Measurements from ENCODE around the gene AFF4.

AFF4 gene

GRCh38 chr5:132883261-132883834 is 80.1 kb downstream of the AFF4 start:
- H3K36me3 ChIP-seq (ENCODE audit: control insufficient read depth, insufficient read depth, low read length), result peaks cover 7% of the 10 kb centered on the region
- H3K4me3 ChIP-seq (ENCODE audit: low read depth, low read length), result no peak overlapping the region
- H3K4me1 ChIP-seq (ENCODE audit: control insufficient read depth, insufficient read depth, low read length), result no peaks in the 10 kb centered on the region
- H3K9ac ChIP-seq (ENCODE audit: low read depth, low read length), result no peak overlapping the region
- no peaks in the 10 kb centered on the region for H3K9me3 ChIP-seq (ENCODE audit: control insufficient read depth, insufficient read depth, low read length)
- H3K27me3 ChIP-seq (ENCODE audit: control insufficient read depth, insufficient read depth, low read length), result no peaks in the 10 kb centered on the region

DNA sequence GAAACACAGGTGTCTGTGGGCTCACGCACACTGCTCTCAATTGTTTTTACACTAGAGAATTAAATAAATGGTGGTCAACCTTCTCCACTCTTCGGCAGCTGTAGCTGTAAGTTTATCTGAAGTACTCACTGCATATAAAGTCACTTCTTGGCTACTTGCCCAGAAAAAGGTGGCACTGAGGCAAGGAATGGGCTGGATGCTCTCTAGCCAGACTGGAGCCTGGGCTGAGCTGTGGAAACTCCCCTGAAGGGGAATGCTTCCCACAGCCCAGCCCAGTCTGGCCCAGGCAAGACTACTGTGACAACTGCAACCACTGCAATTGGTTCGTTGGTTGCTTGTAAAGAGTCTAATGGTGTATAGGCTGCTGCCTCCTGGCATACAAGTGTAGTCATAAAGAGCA is 85.5 kb downstream of the AFF4 start:
- H3K27me3 ChIP-seq (ENCODE audit: control insufficient read depth, insufficient read depth, low read length), result no peaks in the 10 kb centered on the region
- no peak overlapping the region for H3K9ac ChIP-seq (ENCODE audit: low read depth, low read length)
- H3K9me3 ChIP-seq (ENCODE audit: control insufficient read depth, insufficient read depth, low read length), result no peaks in the 10 kb centered on the region
- no peak overlapping the region for H3K4me3 ChIP-seq (ENCODE audit: low read depth, low read length)
- H3K36me3 ChIP-seq (ENCODE audit: control insufficient read depth, insufficient read depth, low read length), result no peaks in the 10 kb centered on the region
- no peaks in the 10 kb centered on the region for H3K4me1 ChIP-seq (ENCODE audit: control insufficient read depth, insufficient read depth, low read length)

DNA sequence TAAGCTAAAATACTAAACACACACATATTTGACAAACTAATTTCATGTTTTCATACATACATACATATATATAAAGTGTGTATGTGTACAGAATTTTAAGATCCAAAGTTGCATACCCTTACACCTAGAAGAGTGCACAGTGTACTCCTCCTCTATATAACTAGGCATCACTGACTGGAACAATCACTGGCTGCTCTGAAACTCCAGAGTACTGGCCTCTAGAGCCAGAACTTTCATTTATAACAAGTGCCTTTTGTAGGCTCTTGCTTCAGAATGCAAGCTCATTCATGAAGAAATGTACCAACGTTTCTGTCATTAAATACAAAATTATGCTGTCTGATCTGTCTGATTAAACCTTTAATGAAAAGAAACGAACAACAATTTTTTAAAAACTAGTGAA is 86.0 kb downstream of the AFF4 start:
- Histone ChIP-seq H3K9ac (ENCODE audit: low read depth, low read length) (no peak overlapping the region), H3K9me3 (ENCODE audit: control insufficient read depth, insufficient read depth, low read length) (no peaks in the 10 kb centered on the region), H3K4me1 (ENCODE audit: control insufficient read depth, insufficient read depth, low read length) (no peaks in the 10 kb centered on the region), H3K27me3 (ENCODE audit: control insufficient read depth, insufficient read depth, low read length) (no peaks in the 10 kb centered on the region), H3K36me3 (ENCODE audit: control insufficient read depth, insufficient read depth, low read length) (no peaks in the 10 kb centered on the region), H3K4me3 (ENCODE audit: low read depth, low read length) (no peak overlapping the region)

- H3K9me3 ChIP-seq (ENCODE audit: control insufficient read depth, insufficient read depth, low read length), result no peaks in the 10 kb centered on the region
- no peaks in the 10 kb centered on the region for H3K4me1 ChIP-seq (ENCODE audit: control insufficient read depth, insufficient read depth, low read length)
- H3K4me3 ChIP-seq (ENCODE audit: low read depth, low read length), result no peak overlapping the region
- no peaks in the 10 kb centered on the region for H3K27me3 ChIP-seq (ENCODE audit: control insufficient read depth, insufficient read depth, low read length)
- H3K36me3 ChIP-seq (ENCODE audit: control insufficient read depth, insufficient read depth, low read length), result no peaks in the 10 kb centered on the region
- H3K9ac ChIP-seq (ENCODE audit: low read depth, low read length), result no peak overlapping the region
These were observed 87.2 kb downstream of the AFF4 start for GRCh38 chr5:132876020-132876759.

DNA sequence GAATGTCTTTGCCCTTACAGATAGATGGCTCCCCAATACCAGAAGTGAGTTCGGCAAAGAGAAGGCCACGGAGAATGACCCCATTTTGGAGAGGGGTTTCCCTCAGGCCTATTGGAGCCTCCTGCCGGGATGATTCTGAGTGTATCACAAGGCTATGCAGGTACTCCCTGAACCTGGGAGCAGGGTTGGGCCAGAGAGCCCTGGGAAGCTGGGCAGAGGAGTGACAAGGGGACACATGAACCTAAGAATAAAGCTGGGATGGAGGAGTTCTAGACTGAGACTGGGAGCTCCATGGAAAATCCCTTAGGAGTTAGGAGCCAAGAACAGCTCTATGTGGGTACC is 89.5 kb downstream of the AFF4 start:
- Histone ChIP-seq H3K9me3 (ENCODE audit: control insufficient read depth, insufficient read depth, low read length) (no peaks in the 10 kb centered on the region), H3K4me1 (ENCODE audit: control insufficient read depth, insufficient read depth, low read length) (no peaks in the 10 kb centered on the region), H3K27me3 (ENCODE audit: control insufficient read depth, insufficient read depth, low read length) (no peaks in the 10 kb centered on the region), H3K4me3 (ENCODE audit: low read depth, low read length) (no peak overlapping the region), H3K36me3 (ENCODE audit: control insufficient read depth, insufficient read depth, low read length) (no peaks in the 10 kb centered on the region), H3K9ac (ENCODE audit: low read depth, low read length) (no peak overlapping the region)

DNA sequence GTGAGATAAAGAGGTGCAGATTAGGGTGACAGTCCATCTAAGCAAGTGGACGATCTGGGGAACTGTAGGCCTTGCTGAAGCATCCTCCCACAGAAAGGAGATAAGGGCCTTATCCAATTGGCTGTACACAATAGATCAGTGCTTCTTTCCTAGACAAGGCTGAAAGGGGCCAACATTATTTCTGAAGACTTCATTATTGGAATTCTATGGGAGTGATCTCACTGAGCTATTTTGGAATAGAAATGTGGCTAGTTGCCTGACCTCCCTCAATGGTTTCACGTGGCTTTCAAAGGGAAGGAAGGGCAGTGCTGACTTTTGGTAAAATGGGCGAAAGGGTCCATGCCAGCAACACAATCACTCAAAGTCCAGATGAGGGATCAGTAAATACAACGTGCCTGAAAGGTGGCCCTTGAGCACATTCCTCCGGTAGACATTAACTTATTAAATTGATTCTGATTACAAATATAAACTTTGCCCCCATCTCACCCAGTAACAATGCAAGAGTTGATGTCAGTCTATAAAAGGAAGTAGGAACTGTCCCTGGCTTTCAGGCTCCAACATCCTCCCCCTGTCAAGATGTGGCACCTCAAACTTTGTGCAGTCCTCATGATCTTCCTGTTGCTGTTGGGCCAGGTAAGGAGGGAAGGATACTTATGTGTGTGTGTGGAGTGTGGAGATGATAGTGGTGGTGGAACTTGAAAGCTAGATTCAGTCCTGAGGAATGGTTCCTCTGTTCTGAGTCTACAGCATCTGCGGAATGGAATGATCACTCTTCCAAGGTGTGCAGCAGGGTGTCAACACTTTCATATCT is 90.1 kb downstream of the AFF4 start, which contains the start of gene LEAP2:
LEAP2 (plus strand) TSS at position 550 of the 811 bp plus-strand sequence; CDS start at position 577, 27 bp downstream.
- H3K4me3 ChIP-seq (ENCODE audit: low read depth, low read length), result no peak within 1 kb of the TSS
- no peaks in the 10 kb centered on the region for H3K9me3 ChIP-seq (ENCODE audit: control insufficient read depth, insufficient read depth, low read length)
- H3K4me1 ChIP-seq (ENCODE audit: control insufficient read depth, insufficient read depth, low read length), result no peaks in the 10 kb centered on the region
- H3K9ac ChIP-seq (ENCODE audit: low read depth, low read length), result no peak within 1 kb of the TSS
- no peaks in the 10 kb centered on the region for H3K27me3 ChIP-seq (ENCODE audit: control insufficient read depth, insufficient read depth, low read length)
- peaks cover under 1% of the 10 kb centered on the region for H3K36me3 ChIP-seq (ENCODE audit: control insufficient read depth, insufficient read depth, low read length)

- Histone ChIP-seq H3K9ac (ENCODE audit: low read depth, low read length) (no peak overlapping the region), H3K4me1 (ENCODE audit: control insufficient read depth, insufficient read depth, low read length) (no peaks in the 10 kb centered on the region), H3K27me3 (ENCODE audit: control insufficient read depth, insufficient read depth, low read length) (no peaks in the 10 kb centered on the region), H3K9me3 (ENCODE audit: control insufficient read depth, insufficient read depth, low read length) (no peaks in the 10 kb centered on the region), H3K36me3 (ENCODE audit: control insufficient read depth, insufficient read depth, low read length) (peaks cover 4% of the 10 kb centered on the region), H3K4me3 (ENCODE audit: low read depth, low read length) (no peak overlapping the region)
These were observed 90.7 kb downstream of the AFF4 start for GRCh38 chr5:132872788-132873118.

- no peak overlapping the region for H3K9ac ChIP-seq (ENCODE audit: low read depth, low read length)
- H3K36me3 ChIP-seq (ENCODE audit: control insufficient read depth, insufficient read depth, low read length), result peaks cover 8% of the 10 kb centered on the region
These were observed 91.8 kb downstream of the AFF4 start for GRCh38 chr5:132871459-132872284.

DNA sequence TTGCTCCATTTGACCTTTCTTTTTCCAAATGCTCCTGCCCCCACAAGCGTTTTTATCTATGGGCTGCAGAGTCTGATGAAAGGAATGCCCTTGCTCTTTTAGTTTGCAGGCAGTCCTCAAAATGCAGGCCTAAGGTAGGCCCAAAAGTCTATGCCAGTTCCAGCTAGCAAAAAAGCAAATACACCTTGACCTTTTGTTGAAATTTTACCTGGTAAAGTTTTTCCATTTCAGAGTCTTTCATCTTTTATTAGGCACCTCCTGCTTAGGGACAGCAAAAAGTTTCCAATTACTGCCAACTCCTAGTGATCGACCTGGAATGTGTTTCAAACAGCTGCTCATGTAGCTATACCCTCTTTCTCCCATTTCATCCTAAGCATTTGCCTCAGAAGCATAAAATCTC is 92.6 kb downstream of the AFF4 start:
- H3K9ac ChIP-seq (ENCODE audit: low read depth, low read length), result no peak overlapping the region
- no peaks in the 10 kb centered on the region for H3K9me3 ChIP-seq (ENCODE audit: control insufficient read depth, insufficient read depth, low read length)
- no peak overlapping the region for H3K4me3 ChIP-seq (ENCODE audit: low read depth, low read length)
- no peaks in the 10 kb centered on the region for H3K4me1 ChIP-seq (ENCODE audit: control insufficient read depth, insufficient read depth, low read length)
- H3K36me3 ChIP-seq (ENCODE audit: control insufficient read depth, insufficient read depth, low read length), result peaks cover 8% of the 10 kb centered on the region
- H3K27me3 ChIP-seq (ENCODE audit: control insufficient read depth, insufficient read depth, low read length), result no peaks in the 10 kb centered on the region

More at GRCh38 chr5:132871459-132872284, 91.8 kb downstream of the AFF4 start:
- Histone ChIP-seq H3K27me3 (ENCODE audit: control insufficient read depth, insufficient read depth, low read length) (no peaks in the 10 kb centered on the region), H3K9me3 (ENCODE audit: control insufficient read depth, insufficient read depth, low read length) (no peaks in the 10 kb centered on the region), H3K4me1 (ENCODE audit: control insufficient read depth, insufficient read depth, low read length) (no peaks in the 10 kb centered on the region), H3K4me3 (ENCODE audit: low read depth, low read length) (no peak overlapping the region)

DNA sequence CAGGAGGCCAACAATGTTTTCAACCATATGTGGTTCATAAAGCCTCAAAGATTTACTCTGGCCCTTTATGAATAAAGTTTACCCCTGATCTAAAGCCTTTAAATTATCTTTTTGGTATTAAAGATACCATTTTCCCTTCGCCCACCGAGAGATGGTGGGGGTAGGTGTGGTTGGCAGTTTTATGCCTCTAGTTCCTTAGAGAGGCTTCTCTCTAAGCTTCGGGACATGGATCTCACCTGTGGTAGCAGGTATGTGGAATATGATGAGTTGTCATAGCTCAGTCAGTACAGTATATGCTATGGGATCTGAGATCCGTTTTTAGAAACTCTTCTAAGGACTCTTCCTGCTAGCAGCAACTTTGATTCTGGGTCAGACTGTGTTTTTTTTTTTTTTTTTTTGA is 94.7 kb downstream of the AFF4 start:
- H3K36me3 ChIP-seq (ENCODE audit: control insufficient read depth, insufficient read depth, low read length), result peaks cover 8% of the 10 kb centered on the region

DNA sequence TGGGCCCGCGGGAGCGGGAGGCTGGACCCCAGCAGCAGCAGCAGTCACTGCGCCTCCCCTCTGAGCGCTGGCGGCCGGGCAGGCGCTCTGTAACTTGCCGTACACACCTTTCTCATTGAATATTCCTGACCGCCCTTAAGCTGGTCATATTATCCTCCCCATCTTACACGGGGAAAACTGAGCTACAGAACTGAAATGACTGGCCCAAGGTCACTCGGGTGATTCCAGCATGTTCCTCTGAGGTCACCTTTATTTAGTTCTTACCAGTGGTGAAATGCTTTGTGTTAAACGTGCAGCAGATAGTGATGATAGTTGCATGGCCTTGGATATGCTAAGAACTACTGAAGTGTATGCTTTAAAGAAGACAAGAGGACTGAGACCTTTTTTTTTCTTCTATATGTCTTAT is 96.4 kb downstream of the AFF4 start:
- Histone ChIP-seq H3K9me3 (ENCODE audit: control insufficient read depth, insufficient read depth, low read length) (no peaks in the 10 kb centered on the region), H3K36me3 (ENCODE audit: control insufficient read depth, insufficient read depth, low read length) (peaks cover 8% of the 10 kb centered on the region), H3K4me1 (ENCODE audit: control insufficient read depth, insufficient read depth, low read length) (peaks cover 5% of the 10 kb centered on the region), H3K9ac (ENCODE audit: low read depth, low read length) (peak overlapping the region; percentile 91), H3K27me3 (ENCODE audit: control insufficient read depth, insufficient read depth, low read length) (no peaks in the 10 kb centered on the region), H3K4me3 (ENCODE audit: low read depth, low read length) (peak overlapping the region; percentile 89)

More for the DNA sequence above, 94.7 kb downstream of the AFF4 start:
- no peak overlapping the region for H3K4me3 ChIP-seq (ENCODE audit: low read depth, low read length)
- no peaks in the 10 kb centered on the region for H3K27me3 ChIP-seq (ENCODE audit: control insufficient read depth, insufficient read depth, low read length)
- no peaks in the 10 kb centered on the region for H3K9me3 ChIP-seq (ENCODE audit: control insufficient read depth, insufficient read depth, low read length)
- peaks cover 5% of the 10 kb centered on the region for H3K4me1 ChIP-seq (ENCODE audit: control insufficient read depth, insufficient read depth, low read length)
- no peak overlapping the region for H3K9ac ChIP-seq (ENCODE audit: low read depth, low read length)

Data from iPS-15b (cell line).